ENCODE results near the gene ARL6IP1.
"Not testable (repeated sequence)": the region's sequence is repeated elsewhere in the genome, so short reads cannot be mapped to it uniquely, and the experiment has no call there.

Gene ARL6IP1

GRCh38 chr16:18759598-18760520 lies 41.5 kb downstream of the ARL6IP1 start:
- DNase-seq (ENCODE audit: low spot score), result not testable (repeated sequence)

DNA sequence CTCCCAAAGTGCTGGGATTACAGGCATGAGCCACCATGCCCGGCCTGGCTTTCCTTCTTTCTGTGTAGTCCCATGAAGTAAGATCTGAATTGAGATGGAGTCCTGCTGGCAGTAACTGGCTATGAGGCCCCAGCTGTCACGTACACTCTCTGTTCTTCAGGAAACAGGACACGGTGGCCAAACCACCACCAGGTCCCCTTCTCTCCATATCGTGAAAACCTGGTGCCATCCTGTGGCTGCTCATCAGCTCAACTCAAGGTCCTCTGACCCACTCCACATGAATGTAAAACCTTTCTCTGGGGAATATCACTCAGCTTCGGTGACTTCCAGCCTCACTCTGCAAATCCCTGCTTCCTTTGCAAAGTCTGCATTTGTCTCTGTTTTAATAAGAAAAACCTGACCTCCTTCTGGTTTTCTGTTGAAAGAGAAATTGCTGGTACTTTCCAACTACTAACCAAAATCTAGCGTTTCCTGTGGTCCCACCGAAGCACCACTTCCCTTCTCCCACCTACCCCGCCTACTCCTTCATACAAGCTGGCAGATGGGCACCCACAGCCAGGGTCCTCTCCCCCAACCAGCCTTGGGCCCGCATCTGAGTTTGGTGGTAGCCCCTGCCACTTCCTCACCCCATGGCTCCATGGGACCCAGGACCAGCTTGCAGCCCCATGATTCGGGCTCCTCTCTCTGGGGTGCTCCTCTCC lies 43.2 kb downstream of the ARL6IP1 start:
- DNase-seq (ENCODE audit: low spot score), result not testable (repeated sequence)

DNA sequence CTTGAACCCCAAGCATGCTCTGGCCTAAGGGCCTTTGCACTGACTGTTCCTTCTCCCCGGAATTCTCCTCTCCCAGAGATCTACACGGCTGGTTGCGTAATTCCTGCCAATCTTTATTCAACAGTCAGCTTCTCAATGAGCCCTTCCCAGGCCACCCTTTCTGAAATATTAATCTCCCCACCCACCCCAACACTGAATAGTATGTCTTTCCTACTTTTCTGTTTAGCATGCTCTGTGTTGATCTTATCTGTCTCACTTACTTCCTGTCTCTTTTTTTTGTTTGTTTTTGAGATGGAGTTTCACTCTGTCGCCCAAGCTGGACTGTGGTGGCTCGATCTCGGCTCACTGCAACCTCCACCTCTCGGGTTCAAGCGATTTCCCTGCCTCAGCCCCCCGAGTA lies 44.7 kb downstream of the ARL6IP1 start:
- not testable (repeated sequence) for DNase-seq (ENCODE audit: low spot score)

- DNase-seq (ENCODE audit: low spot score), result not testable (repeated sequence)
Measured at GRCh38 chr16:18742870-18743269, 58.5 kb downstream of the ARL6IP1 start.

All from iPS-NIHi11 (cell line).